Heart left ventricle (tissue), 16 donors: Measurements from ENCODE around the gene ERI3. TPM values are rescaled to one million over a fixed set of nuclear protein-coding genes. Genes with fewer than 3 reads are reported as not detected.

Experiments
- ATAC-seq, 4 donors: fragments of 200-7000 bp; cut with Tn5 transposase; one replicate each; pipeline ENCODE4 v1.9.1; 2020 to 2022; ENCODE audit warnings: moderate library complexity in 4 of 4, mild to moderate bottlenecking in 3 of 4, moderate number of reproducible peaks in 1 of 4
- DNase-seq, 5 donors: peaks; one replicate each; pipeline ENCODE4 v3.0.0-alpha.2; 2020
- H3K27ac ChIP-seq, 12 donors: fragments of 200-600 bp; sonication (generic) in 4 of 12; one replicate each; pipeline versions ENCODE4 v1.5.0 to v1.8.0; 2016 to 2022; ENCODE audit warnings: mild to moderate bottlenecking in 2 of 12
- H3K27me3 ChIP-seq, 9 donors: fragments of 200-600 bp; sonication (generic) in 2 of 9; one replicate each; pipeline versions ENCODE4 v1.5.1 to v1.8.0; 2016 to 2022; ENCODE audit warnings: mild to moderate bottlenecking in 3 of 9
- H3K36me3 ChIP-seq, 9 donors: fragments of 200-600 bp; sonication (generic) in 2 of 9; one replicate each; pipeline versions ENCODE4 v1.5.0 to v1.8.0; 2018 to 2022; ENCODE audit warnings: mild to moderate bottlenecking in 2 of 9
- H3K4me1 ChIP-seq, 12 donors: fragments of 200-600 bp; sonication (generic) in 4 of 12; one replicate each; pipeline versions ENCODE4 v1.5.0 to v1.8.0; 2016 to 2022; ENCODE audit warnings: mild to moderate bottlenecking in 3 of 12
- H3K4me3 ChIP-seq, 12 donors: fragments of 200-600 bp; sonication (generic) in 4 of 12; one replicate each; pipeline versions ENCODE4 v1.5.0 to v1.8.0; 2017 to 2022; ENCODE audit warnings: mild to moderate bottlenecking in 9 of 12, moderate library complexity in 4 of 12
- H3K9me3 ChIP-seq, 12 donors: fragments of 200-600 bp; sonication (generic) in 4 of 12; one replicate each; pipeline versions ENCODE4 v1.5.0 to v1.8.0; 2016 to 2022; ENCODE audit warnings: mild to moderate bottlenecking in 1 of 12
- CTCF ChIP-seq, 12 donors: fragments of 200-600 bp; sonication (generic) in 4 of 12; IDR thresholded peaks; one replicate each; pipeline versions ENCODE4 v1.5.0 to v1.8.0; 2018 to 2022; ENCODE audit warnings: antibody characterized with exemption in 12 of 12, mild to moderate bottlenecking in 5 of 12
- POLR2A ChIP-seq, 2 donors: fragments of 450-650 bp; IDR thresholded peaks; one replicate each; pipeline ENCODE4 v1.6.1; 2017; ENCODE audit warnings: antibody characterized with exemption in 2 of 2, mild to moderate bottlenecking in 2 of 2, moderate library complexity in 2 of 2
- WGBS, 4 donors: extraction: QIAGEN DNeasy Blood & Tissue Kit in 2 of 4; methylation state at CpG; one replicate each; pipeline versions ENCODE4 v1.1.5 to v1.1.7; 2013 to 2018; 5-methylcytosine and 5-hydroxymethylcytosine counted together
- intact Hi-C, 10 donors: fragments of 100-400 bp; cut with DNase I; formaldehyde crosslinking; loops; one replicate each; pipeline versions ENCODE4 v1.11.1 to v1.14.2; 2022
- polyA plus RNA-seq, 2 donors: library from polyadenylated mRNA; stranded (reverse); fragments of 200-250 nt; gene quantifications; one replicate each; pipeline ENCODE4 v1.2.3, GENCODE V29; 2013
- total RNA-seq, 9 donors: library from RNA; depleted of rRNA in 2 of 9; stranded (reverse); fragments of >200 nt in 2 of 9; fragmentation: NEBNext Ultra II Directional in 3 of 9; extraction: Animal tissue kit (Norgen Biotek cat#: 25700) in 3 of 9; gene quantifications; one replicate each; pipeline versions ENCODE4 v1.1.0 to v1.2.4, GENCODE V29; 2016 to 2023
- donor health status: ischemic (EF 13 %, LVEDD 7.1; RV severe dilation, severe dysfunction).
- donor health status: healthy with polysubstance abuse.
- donor health status: DM: no; HTN: yes; CAD: no.
- donor health status: DM: no; HTN: no; CAD: no.
- donor health status: ischemic (EF 25% LVEDD 6.9; RV normal size, moderate dysfunction).
- donor health status: ischemic (EF 25% LVEDD 5.7; RV mildly dilated, moderate dysfunction).
- donor health status: healthy.
- donor health status: DM: yes; HTN: yes; CAD: no.
- donor health status: ischemic (EF 35%, LVEDD 5.7; RV mildly dilated, moderate dysfunction).
- donor health status: nonischemic (EF 11% LVEDD 7.7; RV severe dilation, severe dysfunction).
- donor health status: DM: yes; HTN: yes; CAD: no.
- donor health status: PGD.
- donor health status: ischemic (EF 29% LVEDD 5.4; RV normal size, mild dysfunction).
- donor health status: nonischemic (EF 23%, LVEDD 6.1; RV moderate dilation, normal function).

The ERI3 gene
- total and polyA plus RNA-seq, 11 donors, result 29.8 to 68.9 (median 48.0) TPM

GRCh38 chr1:44326024-44326701 lies 28.9 kb downstream of the ERI3 start:
- H3K27me3 ChIP-seq, result no peaks in the 10 kb centered on the region
- no peak for ATAC-seq
- DNase-seq, result no peak
- no peaks in the 10 kb centered on the region for H3K9me3 ChIP-seq
- peaks cover 0 to 32% (median 20%) of the 10 kb centered on the region in 12 donors for H3K4me1 ChIP-seq
- no peak overlapping the region for H3K27ac ChIP-seq
- H3K4me3 ChIP-seq, result no peak overlapping the region
- peaks cover 0 to 6% (median 4%) of the 10 kb centered on the region in 9 donors for H3K36me3 ChIP-seq
- intact Hi-C loops, result no loop called here
- WGBS, 4 donors, result 94 to 96% (median 95%) methylated on average over 9 of the region's 9 CpGs
- no peak for TF ChIP-seq POLR2A (IDR thresholded peaks at IDR 0.05)
- TF ChIP-seq CTCF (IDR thresholded peaks at IDR 0.05), result no peak

GRCh38 chr1:44323947-44324346 lies 31.1 kb downstream of the ERI3 start:
- DNase-seq (no peak), ATAC-seq (no peak)
- TF ChIP-seq CTCF (IDR thresholded peaks at IDR 0.05) (no peak), POLR2A (IDR thresholded peaks at IDR 0.05) (no peak)
- Histone ChIP-seq H3K27ac (no peak overlapping the region), H3K36me3 (peaks cover 0 to 23% (median 11%) of the 10 kb centered on the region in 9 donors), H3K9me3 (no peaks in the 10 kb centered on the region), H3K4me1 (peaks cover 0 to 26% (median 19%) of the 10 kb centered on the region in 12 donors), H3K4me3 (no peak overlapping the region), H3K27me3 (no peaks in the 10 kb centered on the region)
- intact Hi-C loops, result no loop called here
- WGBS, 4 donors, result 80 to 100% (median 88%) methylated on average over 1 of the region's 1 CpG

- DNase-seq, result no peak
- no peaks in the 10 kb centered on the region for H3K9me3 ChIP-seq
- H3K4me3 ChIP-seq, result no peak overlapping the region
- peaks cover 0 to 12% (median 5%) of the 10 kb centered on the region in 12 donors for H3K4me1 ChIP-seq
- intact Hi-C loops, result no loop called here
- no peak overlapping the region for H3K27ac ChIP-seq
- peaks cover 0 to 36% (median 23%) of the 10 kb centered on the region in 9 donors for H3K36me3 ChIP-seq
- no peak for TF ChIP-seq POLR2A (IDR thresholded peaks at IDR 0.05)
- TF ChIP-seq CTCF (IDR thresholded peaks at IDR 0.05), result no peak
- 82 to 91% (median 90%) methylated on average over 3 of the region's 3 CpGs for WGBS, 4 donors
- no peaks in the 10 kb centered on the region for H3K27me3 ChIP-seq
- ATAC-seq, result no peak
Observed at GRCh38 chr1:44322367-44322766, 32.7 kb downstream of the ERI3 start.

- DNase-seq (no peak), ATAC-seq (no peak)
- H3K36me3 ChIP-seq, result peaks cover 0 to 45% (median 32%) of the 10 kb centered on the region in 9 donors
- peaks cover 0 to 6% (median 0%) of the 10 kb centered on the region in 12 donors for H3K4me1 ChIP-seq
- H3K27ac ChIP-seq, result no peak overlapping the region
- 78 to 91% (median 90%) methylated on average over 2 of the region's 2 CpGs for WGBS, 4 donors
- intact Hi-C loops, result no loop called here
- H3K4me3 ChIP-seq, result no peak overlapping the region
- no peaks in the 10 kb centered on the region for H3K27me3 ChIP-seq
- H3K9me3 ChIP-seq, result no peaks in the 10 kb centered on the region
- TF ChIP-seq CTCF (IDR thresholded peaks at IDR 0.05) (no peak), POLR2A (IDR thresholded peaks at IDR 0.05) (no peak)
Observed at GRCh38 chr1:44321466-44321865, 33.6 kb downstream of the ERI3 start.
